ENCODE results near the gene DGAT2. TPM values are rescaled to one million over a fixed set of nuclear protein-coding genes. Genes with fewer than 3 reads are reported as not detected.

Gene DGAT2
- total RNA-seq, 1 donor from 2014 or later, result 0.76 TPM

GRCh38 chr11:75823946-75824345, 55.4 kb downstream of the DGAT2 start:
- no peak for DNase-seq
- no peaks in the 10 kb centered on the region for H3K9me3 Mint-ChIP-seq (ENCODE audit: unreplicated experiment)
- TF ChIP-seq, protein P1, sequence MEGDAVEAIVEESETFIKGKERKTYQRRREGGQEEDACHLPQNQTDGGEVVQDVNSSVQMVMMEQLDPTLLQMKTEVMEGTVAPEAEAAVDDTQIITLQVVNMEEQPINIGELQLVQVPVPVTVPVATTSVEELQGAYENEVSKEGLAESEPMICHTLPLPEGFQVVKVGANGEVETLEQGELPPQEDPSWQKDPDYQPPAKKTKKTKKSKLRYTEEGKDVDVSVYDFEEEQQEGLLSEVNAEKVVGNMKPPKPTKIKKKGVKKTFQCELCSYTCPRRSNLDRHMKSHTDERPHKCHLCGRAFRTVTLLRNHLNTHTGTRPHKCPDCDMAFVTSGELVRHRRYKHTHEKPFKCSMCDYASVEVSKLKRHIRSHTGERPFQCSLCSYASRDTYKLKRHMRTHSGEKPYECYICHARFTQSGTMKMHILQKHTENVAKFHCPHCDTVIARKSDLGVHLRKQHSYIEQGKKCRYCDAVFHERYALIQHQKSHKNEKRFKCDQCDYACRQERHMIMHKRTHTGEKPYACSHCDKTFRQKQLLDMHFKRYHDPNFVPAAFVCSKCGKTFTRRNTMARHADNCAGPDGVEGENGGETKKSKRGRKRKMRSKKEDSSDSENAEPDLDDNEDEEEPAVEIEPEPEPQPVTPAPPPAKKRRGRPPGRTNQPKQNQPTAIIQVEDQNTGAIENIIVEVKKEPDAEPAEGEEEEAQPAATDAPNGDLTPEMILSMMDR (IDR thresholded peaks at IDR 0.05; ENCODE audit: partially characterized antibody, unreplicated experiment), result no peak
- no peaks in the 10 kb centered on the region for H3K4me1 Mint-ChIP-seq (ENCODE audit: low read depth, unreplicated experiment)
- no peaks in the 10 kb centered on the region for H3K27me3 Mint-ChIP-seq (ENCODE audit: unreplicated experiment)
- H3K36me3 Mint-ChIP-seq (ENCODE audit: unreplicated experiment), result no peaks in the 10 kb centered on the region
- no peak overlapping the region for H3K4me3 Mint-ChIP-seq (ENCODE audit: unreplicated experiment)
- H3K27ac Mint-ChIP-seq (ENCODE audit: unreplicated experiment), result no peak overlapping the region

DNA sequence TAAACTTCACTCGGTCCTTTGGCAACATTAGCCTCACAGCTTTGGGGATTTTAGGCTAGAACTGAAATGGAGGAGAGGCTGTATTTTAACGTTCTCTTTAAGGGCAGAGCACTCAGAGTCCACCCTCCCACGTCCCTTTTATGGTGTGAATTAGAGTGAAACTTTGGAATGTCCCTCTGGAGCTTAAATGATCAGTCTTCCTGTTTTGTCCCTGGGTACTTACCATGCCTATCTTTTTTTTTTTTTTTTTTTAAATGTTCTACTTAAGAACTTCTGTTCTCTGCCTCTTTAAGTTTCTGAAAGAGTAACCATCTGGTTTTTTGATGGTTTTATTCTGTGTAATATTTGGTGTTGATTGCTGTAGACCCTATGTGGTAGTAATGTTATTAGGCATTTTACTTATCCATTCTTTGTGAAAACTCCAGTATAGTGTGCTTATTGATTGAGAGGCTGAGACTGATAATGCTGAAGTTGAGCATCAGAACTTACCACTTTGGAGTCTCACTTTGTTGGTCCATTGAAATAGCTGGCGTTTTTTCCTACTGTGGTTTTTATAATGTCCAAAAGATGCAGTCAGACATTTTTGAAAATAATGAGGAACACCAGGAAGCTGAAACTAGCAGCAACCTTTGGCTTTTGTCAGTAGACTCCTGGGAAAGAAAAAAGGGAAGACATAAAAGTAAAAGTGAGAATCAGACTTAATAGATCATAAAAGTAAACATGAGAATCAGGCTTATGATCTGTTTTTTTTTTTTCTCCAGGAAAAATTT, 58.1 kb downstream of the DGAT2 start:
- Mint-ChIP-seq H3K27ac (ENCODE audit: unreplicated experiment) (no peak overlapping the region), H3K4me3 (ENCODE audit: unreplicated experiment) (no peak overlapping the region), H3K4me1 (ENCODE audit: low read depth, unreplicated experiment) (no peaks in the 10 kb centered on the region), H3K9me3 (ENCODE audit: unreplicated experiment) (no peaks in the 10 kb centered on the region), H3K27me3 (ENCODE audit: unreplicated experiment) (no peaks in the 10 kb centered on the region), H3K36me3 (ENCODE audit: unreplicated experiment) (no peaks in the 10 kb centered on the region)
- TF ChIP-seq, protein P1 (IDR thresholded peaks at IDR 0.05; ENCODE audit: partially characterized antibody, unreplicated experiment), result no peak
- no peak for DNase-seq

DNA sequence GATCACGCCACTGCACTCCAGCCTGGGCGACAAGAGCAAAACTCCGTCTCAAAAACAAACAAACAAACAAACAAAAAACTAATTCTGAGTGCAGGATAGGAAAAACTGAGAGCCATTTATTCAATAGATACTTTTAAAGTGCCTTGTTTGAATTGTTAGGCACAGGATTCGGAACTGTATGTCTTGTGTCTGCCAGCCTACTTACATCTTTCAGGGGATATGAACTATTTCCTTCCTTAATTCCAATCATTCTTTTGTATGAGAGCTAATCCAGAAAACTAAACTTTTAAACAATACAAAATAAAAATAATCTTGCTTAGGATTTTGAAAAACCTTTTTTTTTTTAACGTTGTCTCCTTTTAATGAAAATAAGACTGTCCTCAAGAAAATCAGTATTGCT, 59.0 kb downstream of the DGAT2 start:
- no peaks in the 10 kb centered on the region for H3K27me3 Mint-ChIP-seq (ENCODE audit: unreplicated experiment)
- DNase-seq, result no peak
- TF ChIP-seq, protein P1 (IDR thresholded peaks at IDR 0.05; ENCODE audit: partially characterized antibody, unreplicated experiment), result no peak
- no peak overlapping the region for H3K4me3 Mint-ChIP-seq (ENCODE audit: unreplicated experiment)
- H3K4me1 Mint-ChIP-seq (ENCODE audit: low read depth, unreplicated experiment), result peaks cover 3% of the 10 kb centered on the region
- H3K9me3 Mint-ChIP-seq (ENCODE audit: unreplicated experiment), result no peaks in the 10 kb centered on the region
- H3K27ac Mint-ChIP-seq (ENCODE audit: unreplicated experiment), result no peak overlapping the region
- H3K36me3 Mint-ChIP-seq (ENCODE audit: unreplicated experiment), result no peaks in the 10 kb centered on the region

GRCh38 chr11:75831915-75832502, 63.4 kb downstream of the DGAT2 start:
- H3K9me3 Mint-ChIP-seq (ENCODE audit: unreplicated experiment), result no peaks in the 10 kb centered on the region
- H3K27me3 Mint-ChIP-seq (ENCODE audit: unreplicated experiment), result no peaks in the 10 kb centered on the region
- no peak overlapping the region for H3K27ac Mint-ChIP-seq (ENCODE audit: unreplicated experiment)
- DNase-seq, result no peak
- TF ChIP-seq, protein P1 (IDR thresholded peaks at IDR 0.05; ENCODE audit: partially characterized antibody, unreplicated experiment), result no peak
- peaks cover 3% of the 10 kb centered on the region for H3K4me1 Mint-ChIP-seq (ENCODE audit: low read depth, unreplicated experiment)
- no peak overlapping the region for H3K4me3 Mint-ChIP-seq (ENCODE audit: unreplicated experiment)
- no peaks in the 10 kb centered on the region for H3K36me3 Mint-ChIP-seq (ENCODE audit: unreplicated experiment)

DNA sequence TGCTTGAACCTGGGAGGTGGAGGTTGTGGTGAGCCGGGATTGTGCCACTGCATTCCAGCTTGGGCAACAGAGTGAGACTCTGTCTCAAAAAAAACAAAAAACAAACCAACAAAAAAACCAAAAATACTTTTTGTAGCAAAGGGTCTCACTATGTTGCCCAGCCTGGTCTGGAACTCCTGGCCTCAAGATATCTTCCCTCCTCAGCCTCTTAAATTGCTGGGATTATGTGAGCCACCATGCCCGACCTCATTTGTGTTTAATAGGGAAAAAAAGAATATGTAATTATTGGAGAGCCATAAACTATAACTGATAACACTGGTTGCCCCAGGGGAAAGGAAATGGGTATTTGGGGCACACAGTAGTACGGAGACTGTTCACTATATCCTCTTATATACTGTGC, 66.2 kb downstream of the DGAT2 start:
- peaks cover 4% of the 10 kb centered on the region for H3K4me1 Mint-ChIP-seq (ENCODE audit: low read depth, unreplicated experiment)
- no peaks in the 10 kb centered on the region for H3K36me3 Mint-ChIP-seq (ENCODE audit: unreplicated experiment)
- H3K9me3 Mint-ChIP-seq (ENCODE audit: unreplicated experiment), result no peaks in the 10 kb centered on the region
- TF ChIP-seq, protein P1 (IDR thresholded peaks at IDR 0.05; ENCODE audit: partially characterized antibody, unreplicated experiment), result no peak
- no peaks in the 10 kb centered on the region for H3K27me3 Mint-ChIP-seq (ENCODE audit: unreplicated experiment)
- H3K4me3 Mint-ChIP-seq (ENCODE audit: unreplicated experiment), result no peak overlapping the region
- H3K27ac Mint-ChIP-seq (ENCODE audit: unreplicated experiment), result no peak overlapping the region
- no peak for DNase-seq

Measured in glutamatergic neuron (in vitro differentiated cells).